GM10248 (cell line): ENCODE results near the gene FBXO47.
"Not testable (repeated sequence)": the region's sequence is repeated elsewhere in the genome, so short reads cannot be mapped to it uniquely, and the experiment has no call there.

Source experiments
- CTCF ChIA-PET: fragments of 300-600 bp; sonication (Branson Sonifier 250); formaldehyde crosslinking; extraction: SDS; loops from one replicate; lab custom pipeline; 2021; ENCODE audit warnings: antibody characterized with exemption; lab: Yijun Ruan, JAX
- POLR2A ChIA-PET: fragments of 350-650 bp; sonication (Branson Sonifier 250); formaldehyde crosslinking; extraction: SDS; loops from one replicate; lab custom pipeline; 2020; ENCODE audit warnings: antibody characterized with exemption; lab: Yijun Ruan, JAX
- DNase-seq: peaks from one replicate; pipeline ENCODE4 v3.0.0; 2012; ENCODE audit errors: extremely low spot score
- TF ChIP-seq, protein P1 (sequence below): IDR thresholded peaks from 2 replicates; pipeline ENCODE4 v1.5.1; 2012; ENCODE audit warnings: mild to moderate bottlenecking, low read depth; ENCODE audit errors: extremely low read depth, missing control alignments, control extremely low read depth

Gene FBXO47

DNA sequence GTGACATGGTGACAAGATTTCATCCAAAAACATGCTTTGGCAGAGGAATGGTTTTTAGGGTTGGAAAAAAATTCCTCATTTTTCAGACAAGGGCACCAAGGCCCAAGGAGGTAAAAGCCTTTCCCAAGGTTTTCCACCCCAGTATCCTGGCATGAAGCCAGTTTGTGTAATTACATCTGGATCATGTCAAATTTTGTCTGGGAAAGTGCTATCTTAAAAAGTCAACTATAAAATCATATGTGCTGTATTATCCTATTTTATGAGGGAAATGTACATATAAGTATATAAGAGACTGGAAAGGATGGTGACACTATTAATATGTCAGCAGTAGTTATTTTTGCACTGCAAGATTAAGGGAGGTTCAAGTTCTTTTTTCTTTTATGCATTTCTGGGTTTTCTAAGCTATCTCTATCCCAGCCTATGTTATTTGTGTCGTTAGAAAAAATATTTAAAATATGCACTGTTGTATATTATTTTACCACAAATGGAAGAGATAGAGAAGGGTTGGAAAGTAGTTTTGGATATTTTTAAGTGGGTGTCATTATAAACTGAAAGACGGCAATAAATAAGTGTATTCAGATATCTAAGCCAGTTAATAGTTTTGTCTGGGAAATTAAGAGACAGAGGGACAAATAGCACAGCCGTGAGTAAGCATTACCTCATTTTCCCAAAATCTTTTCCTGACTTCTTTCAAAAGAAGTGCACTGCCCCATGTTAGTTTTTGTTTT lies 13.5 kb upstream of the FBXO47 start:
- ChIA-PET CTCF (interaction anchor here (1.2 to 9.2 kb wide), 4 partner anchors 9 to 194 kb away, joined by 3 to 143 read pairs (median 26); partner anchors contain the start of gene PLXDC1), POLR2A (interaction anchor here (0.6 kb wide), 1 partner anchor 423 kb away, joined by 3 read pairs; no protein-coding TSS in a partner anchor)
- DNase-seq = no peak
- TF ChIP-seq, protein P1, sequence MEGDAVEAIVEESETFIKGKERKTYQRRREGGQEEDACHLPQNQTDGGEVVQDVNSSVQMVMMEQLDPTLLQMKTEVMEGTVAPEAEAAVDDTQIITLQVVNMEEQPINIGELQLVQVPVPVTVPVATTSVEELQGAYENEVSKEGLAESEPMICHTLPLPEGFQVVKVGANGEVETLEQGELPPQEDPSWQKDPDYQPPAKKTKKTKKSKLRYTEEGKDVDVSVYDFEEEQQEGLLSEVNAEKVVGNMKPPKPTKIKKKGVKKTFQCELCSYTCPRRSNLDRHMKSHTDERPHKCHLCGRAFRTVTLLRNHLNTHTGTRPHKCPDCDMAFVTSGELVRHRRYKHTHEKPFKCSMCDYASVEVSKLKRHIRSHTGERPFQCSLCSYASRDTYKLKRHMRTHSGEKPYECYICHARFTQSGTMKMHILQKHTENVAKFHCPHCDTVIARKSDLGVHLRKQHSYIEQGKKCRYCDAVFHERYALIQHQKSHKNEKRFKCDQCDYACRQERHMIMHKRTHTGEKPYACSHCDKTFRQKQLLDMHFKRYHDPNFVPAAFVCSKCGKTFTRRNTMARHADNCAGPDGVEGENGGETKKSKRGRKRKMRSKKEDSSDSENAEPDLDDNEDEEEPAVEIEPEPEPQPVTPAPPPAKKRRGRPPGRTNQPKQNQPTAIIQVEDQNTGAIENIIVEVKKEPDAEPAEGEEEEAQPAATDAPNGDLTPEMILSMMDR = no peak

DNA sequence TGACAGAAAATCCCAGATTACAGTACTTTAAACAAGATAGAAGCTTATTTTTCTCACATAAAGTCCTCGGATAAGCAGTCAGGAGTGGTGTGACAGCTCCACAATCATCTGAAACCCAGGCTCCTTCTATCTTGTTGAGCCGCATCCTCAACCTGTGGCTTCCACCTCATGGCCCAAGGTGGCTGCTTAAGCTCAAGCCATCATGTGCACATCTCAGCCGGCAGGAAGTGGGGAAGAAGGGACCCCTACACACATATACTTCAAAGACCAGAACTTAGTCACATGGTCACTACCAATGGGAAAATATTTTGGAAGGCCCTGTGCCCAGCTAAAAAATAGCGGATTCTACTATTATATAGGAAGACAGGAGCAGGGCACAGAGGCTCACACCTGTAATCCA lies 11.0 kb upstream of the FBXO47 start:
- POLR2A ChIA-PET = interaction anchor here (0.6 kb wide), 1 partner anchor 1619 kb away, joined by 5 read pairs; no protein-coding TSS in a partner anchor
- TF ChIP-seq, protein P1 = no peak
- DNase-seq = no peak
- CTCF ChIA-PET = interaction anchor here (2.2 to 9.2 kb wide), 2 partner anchors 174 to 186 kb away, joined by 7 to 143 read pairs; partner anchors contain the start of gene PLXDC1

DNA sequence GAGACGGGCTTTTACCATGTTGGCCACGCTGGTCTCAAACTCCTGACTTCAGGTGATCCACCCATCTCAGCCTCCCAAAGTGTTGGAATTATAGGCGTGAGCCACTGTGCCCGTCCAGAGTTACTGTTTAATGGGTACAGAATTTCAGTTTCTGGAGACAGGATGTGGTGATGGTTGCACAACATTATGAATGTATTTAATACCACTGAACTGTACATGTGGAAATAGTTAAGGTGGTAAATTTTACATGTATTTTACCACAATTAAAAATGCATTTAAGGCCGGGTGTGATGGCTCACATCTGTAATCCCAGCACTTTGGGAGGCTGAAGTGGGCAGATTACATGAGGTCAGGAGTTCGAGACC lies 9.0 kb upstream of the FBXO47 start:
- DNase-seq, POLR2A ChIA-PET: not testable (repeated sequence)
- CTCF ChIA-PET = interaction anchor here (1.3 to 1.4 kb wide), 2 partner anchors 177 to 199 kb away, joined by 3 to 4 read pairs; no protein-coding TSS in a partner anchor

DNA sequence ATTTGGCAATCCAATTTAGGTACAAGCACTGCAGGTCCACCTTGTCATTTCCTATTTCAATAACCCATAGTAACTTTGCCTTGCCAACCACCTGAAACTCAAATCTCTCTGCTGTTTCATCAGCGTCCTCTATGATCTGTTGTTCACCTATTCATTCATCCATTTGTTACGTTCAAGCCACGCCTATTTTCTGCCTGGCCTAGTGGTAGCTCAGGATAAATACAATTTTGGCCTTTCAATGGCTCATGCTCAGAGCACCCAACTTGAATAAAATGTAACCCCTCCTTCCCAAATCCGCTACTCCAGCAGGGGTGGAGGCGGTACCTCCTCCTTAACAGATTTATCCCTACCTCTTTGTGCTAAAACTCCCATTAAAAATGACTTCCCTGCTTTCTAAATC lies 3.6 kb upstream of the FBXO47 start:
- TF ChIP-seq, protein P1 = no peak
- POLR2A ChIA-PET = no interaction called here
- CTCF ChIA-PET = interaction anchor here (2.0 kb wide), 1 partner anchor 12 kb away, joined by 9 read pairs; no protein-coding TSS in a partner anchor
- no peak for DNase-seq

DNA sequence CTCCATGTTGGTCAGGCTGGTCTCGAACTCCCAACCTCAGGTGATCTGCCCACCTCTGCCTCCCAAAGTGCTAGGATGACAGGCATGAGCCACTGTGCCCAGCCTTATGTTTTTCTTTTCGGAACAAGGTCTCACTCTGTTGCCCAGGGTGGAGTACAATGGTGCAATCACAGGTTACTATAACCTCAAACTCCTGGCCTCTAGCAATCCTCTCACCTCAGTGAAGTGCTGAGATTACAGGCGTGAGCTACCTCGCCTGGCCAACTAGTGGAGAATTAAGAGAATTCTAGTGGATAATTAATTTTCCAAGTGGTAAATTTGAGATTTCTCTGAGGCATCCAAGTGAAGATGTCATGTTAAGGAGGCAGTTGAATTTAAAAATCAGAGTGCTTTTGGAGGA lies 2.9 kb upstream of the FBXO47 start:
- ChIA-PET CTCF (no interaction called here), POLR2A (no interaction called here)
- TF ChIP-seq, protein P1 = no peak
- DNase-seq = no peak

DNA sequence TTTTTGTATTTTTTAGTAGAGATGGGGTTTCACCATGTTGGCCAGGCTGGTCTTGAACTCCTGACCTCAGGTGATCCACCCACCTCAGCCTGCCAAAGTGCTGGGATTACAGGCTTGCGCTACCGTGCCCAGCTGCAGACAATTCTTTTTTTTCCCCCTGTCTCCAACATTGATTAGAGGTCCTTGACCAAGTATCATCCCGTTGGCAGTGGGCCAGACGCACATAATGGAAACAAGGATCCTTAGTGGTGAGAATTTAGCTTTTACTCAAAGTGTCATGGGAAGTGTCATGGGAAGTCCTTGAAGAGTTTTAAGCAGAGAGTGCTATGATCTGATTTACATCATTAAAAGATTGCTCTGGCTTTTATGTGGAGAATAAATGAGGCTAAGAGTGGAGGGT lies 2.1 kb upstream of the FBXO47 start:
- POLR2A ChIA-PET = no interaction called here
- no peak for DNase-seq
- CTCF ChIA-PET = interaction anchor here (2.0 kb wide), 1 partner anchor 14 kb away, joined by 6 read pairs; no protein-coding TSS in a partner anchor
- TF ChIP-seq, protein P1 = no peak

DNA sequence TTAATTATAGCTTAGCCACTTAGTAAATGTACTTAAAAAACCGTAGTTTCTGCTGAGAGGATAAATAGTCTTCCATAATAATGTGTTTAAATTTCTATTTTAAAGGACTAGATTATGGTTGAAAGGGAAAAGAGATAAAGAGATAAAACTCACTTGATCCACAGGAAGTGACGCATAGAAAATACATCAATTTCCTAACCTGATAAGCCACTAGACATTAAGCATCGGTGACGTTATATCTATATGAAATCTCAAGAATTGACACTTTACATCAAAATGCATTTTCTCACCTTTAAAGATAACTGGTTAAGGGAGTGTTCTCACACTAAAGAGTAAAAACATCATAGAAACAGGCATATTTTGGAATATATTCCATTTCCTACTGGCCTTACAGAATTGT lies 5.8 kb downstream of the FBXO47 start:
- POLR2A ChIA-PET = no interaction called here
- CTCF ChIA-PET = interaction anchor here (1.4 kb wide), 1 partner anchor 192 kb away, joined by 3 read pairs; no protein-coding TSS in a partner anchor
- no peak for DNase-seq
- TF ChIP-seq, protein P1 = no peak
